CD4-positive, CD25-positive, alpha-beta regulatory T cell (primary cell): ENCODE results near the gene TSSK3. TPM values are rescaled to one million over a fixed set of nuclear protein-coding genes. Genes with fewer than 3 reads are reported as not detected.

Experiments used
- ATAC-seq, 2 donors: fragments of 150-1000 bp; cut with Tn5 transposase; one replicate each; pipeline ENCODE4 v1.10.0; 2021; ENCODE audit warnings: low read depth in 2 of 2, moderate number of reproducible peaks in 2 of 2, moderate library complexity in 1 of 2
- DNase-seq, 3 donors: peaks; one replicate each; pipeline versions ENCODE4 v3.0.0 to v3.0.0-alpha.2; 2012 to 2022; ENCODE audit warnings: mixed read lengths in 1 of 3
- H3K27ac ChIP-seq: one replicate; pipeline ENCODE4 v1.7.0; 2013; ENCODE audit warnings: mild to moderate bottlenecking, low read length; ENCODE audit not compliant: insufficient read depth, poor library complexity, severe bottlenecking
- H3K27me3 ChIP-seq: one replicate; pipeline ENCODE4 v1.7.0; 2013; ENCODE audit warnings: low read length; ENCODE audit not compliant: control insufficient read depth, insufficient read depth
- H3K36me3 ChIP-seq: one replicate; pipeline ENCODE4 v1.7.0; 2013; ENCODE audit warnings: mild to moderate bottlenecking, low read length, moderate library complexity; ENCODE audit not compliant: control insufficient read depth, insufficient read depth
- H3K4me1 ChIP-seq: 2 replicates; pipeline ENCODE4 v1.7.0; 2013; ENCODE audit warnings: mild to moderate bottlenecking, low read length; ENCODE audit not compliant: insufficient read depth, control insufficient read depth, poor library complexity, severe bottlenecking
- H3K4me3 ChIP-seq: one replicate; pipeline ENCODE4 v1.7.0; 2013; ENCODE audit warnings: low read depth, mild to moderate bottlenecking, low read length, moderate library complexity
- H3K9me3 ChIP-seq, 2 experiments: 1 replicate in 1 of 2; 2 replicates in 1 of 2; pipeline ENCODE4 v1.7.0; 2013; ENCODE audit warnings: low read length in 2 of 2, mild to moderate bottlenecking in 1 of 2, moderate library complexity in 1 of 2; ENCODE audit not compliant: control insufficient read depth in 2 of 2
- H3K27ac Mint-ChIP-seq, 3 donors: one replicate each; pipeline ENCODE4 v1.8.0; 2020 to 2022; ENCODE audit warnings: mild to moderate bottlenecking in 3 of 3, mixed read lengths in 3 of 3, moderate library complexity in 2 of 3
- H3K27me3 Mint-ChIP-seq: one replicate; pipeline ENCODE4 v1.8.0; 2022; ENCODE audit warnings: mild to moderate bottlenecking, mixed read lengths
- H3K36me3 Mint-ChIP-seq: one replicate; pipeline ENCODE4 v1.8.0; 2020; ENCODE audit warnings: mixed read lengths
- H3K4me1 Mint-ChIP-seq, 4 donors: one replicate each; pipeline ENCODE4 v1.8.0; 2020 to 2022; ENCODE audit warnings: mixed read lengths in 4 of 4, mild to moderate bottlenecking in 1 of 4
- H3K4me3 Mint-ChIP-seq, 4 donors: one replicate each; pipeline ENCODE4 v1.8.0; 2020 to 2022; ENCODE audit warnings: mild to moderate bottlenecking in 4 of 4, mixed read lengths in 4 of 4, moderate library complexity in 3 of 4
- H3K9me3 Mint-ChIP-seq, 7 donors: one replicate each; pipeline ENCODE4 v1.8.0; 2020 to 2022; ENCODE audit warnings: mixed read lengths in 7 of 7, mild to moderate bottlenecking in 3 of 7, moderate library complexity in 2 of 7
- polyA plus RNA-seq, 4 donors: library from polyadenylated mRNA; unstranded; fragments of 300-500 nt; fragmentation: Illumina TruSeq; gene quantifications; one replicate each; pipeline ENCODE4 v1.2.3, GENCODE V29; 2021
- total RNA-seq: library from RNA; stranded (reverse); gene quantifications from one replicate; pipeline ENCODE4 v1.2.3, GENCODE V29; 2022

The TSSK3 gene
- total and polyA plus RNA-seq, 5 donors from 2014 or later = 0.76 to 1.9 (median 1.1) TPM; not detected in 2

DNA sequence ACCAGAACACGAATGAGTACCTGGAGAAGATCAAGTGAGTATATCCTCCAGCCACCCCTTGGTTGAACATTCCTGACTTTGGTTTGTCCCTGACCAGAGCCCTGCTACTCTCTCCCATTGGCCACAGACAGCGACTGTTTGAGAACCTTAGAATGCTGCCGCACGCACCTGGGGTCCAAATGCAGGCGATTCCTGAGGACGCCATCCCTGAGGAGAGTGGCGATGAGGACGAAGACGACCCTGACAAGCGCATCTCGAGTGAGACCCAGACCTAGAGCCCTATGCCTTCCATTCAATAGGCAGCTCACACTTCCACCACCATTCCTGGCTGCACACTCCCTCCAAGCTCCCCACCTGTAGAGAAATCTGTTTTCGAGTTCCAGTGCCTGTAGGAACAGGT, 30.8 kb upstream of the TSSK3 start:
- H3K27ac Mint-ChIP-seq = peak overlapping the region in 1 of 3 donors; percentile 19
- DNase-seq (no peak), ATAC-seq (no peak)
- Histone ChIP-seq H3K27ac (no peak overlapping the region), H3K36me3 (peaks cover 66% of the 10 kb centered on the region), H3K4me3 (no peak overlapping the region), H3K9me3 (no peaks in the 10 kb centered on the region), H3K4me1 (peaks cover 19% of the 10 kb centered on the region), H3K27me3 (no peaks in the 10 kb centered on the region)
- H3K4me3 Mint-ChIP-seq = peak overlapping the region in 1 of 4 donors; percentile 39
- peaks cover 5% of the 10 kb centered on the region for H3K27me3 Mint-ChIP-seq
- H3K36me3 Mint-ChIP-seq = peaks cover 30% of the 10 kb centered on the region
- H3K4me1 Mint-ChIP-seq = peaks cover 0 to 22% (median 16%) of the 10 kb centered on the region in 4 donors
- no peaks in the 10 kb centered on the region for H3K9me3 Mint-ChIP-seq

DNA sequence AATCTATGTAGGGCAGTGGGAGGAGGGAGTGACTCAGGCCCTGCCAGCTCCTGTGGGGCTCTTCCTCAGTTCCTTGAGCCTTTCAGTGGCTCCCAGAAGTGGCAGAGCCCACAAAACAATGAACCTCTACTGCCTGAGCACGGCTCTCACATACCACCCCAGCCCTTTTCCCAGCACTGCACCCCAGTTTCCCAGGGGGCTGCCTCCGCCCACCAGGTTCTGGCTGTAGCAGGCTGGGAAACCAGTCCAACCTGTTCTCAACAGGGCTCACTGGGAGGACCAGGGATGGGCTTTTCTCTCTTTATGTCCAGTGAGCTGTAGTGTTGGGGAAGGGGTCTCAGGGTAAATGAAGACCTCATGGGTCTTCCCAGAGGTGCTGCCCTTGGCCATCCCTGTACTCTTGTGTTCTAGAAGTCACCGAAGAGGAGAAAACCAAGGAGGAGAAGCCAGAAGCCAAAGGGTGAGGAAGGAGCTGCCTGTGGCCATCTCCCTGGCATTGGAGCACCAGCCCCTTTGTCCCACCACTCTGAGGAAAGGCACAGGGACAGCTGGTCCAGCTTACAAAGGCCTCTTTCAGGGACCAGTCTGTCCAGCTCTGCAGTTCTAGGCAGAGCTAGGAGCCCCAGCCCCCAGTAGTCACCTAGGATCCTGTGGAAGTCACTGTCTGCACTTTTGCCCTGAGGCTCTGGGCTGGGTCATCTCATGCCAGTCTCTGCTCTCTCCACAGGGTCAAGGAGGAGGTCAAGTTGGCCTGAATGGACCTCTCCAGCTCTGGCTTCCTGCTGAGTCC, 29.9 kb upstream of the TSSK3 start:
- DNase-seq = no peak
- Histone ChIP-seq H3K4me3 (no peak overlapping the region), H3K27ac (peak overlapping the region; percentile 5), H3K9me3 (no peaks in the 10 kb centered on the region), H3K36me3 (peaks cover 58% of the 10 kb centered on the region), H3K4me1 (peaks cover 28% of the 10 kb centered on the region), H3K27me3 (no peaks in the 10 kb centered on the region)
- no peak for ATAC-seq
- peaks cover 30% of the 10 kb centered on the region for H3K36me3 Mint-ChIP-seq
- H3K4me3 Mint-ChIP-seq = no peak overlapping the region
- peak overlapping the region in 1 of 3 donors; percentile 71 for H3K27ac Mint-ChIP-seq
- H3K4me1 Mint-ChIP-seq = peaks cover 0 to 30% (median 19%) of the 10 kb centered on the region in 4 donors
- no peaks in the 10 kb centered on the region for H3K9me3 Mint-ChIP-seq
- H3K27me3 Mint-ChIP-seq = peaks cover 5% of the 10 kb centered on the region

DNA sequence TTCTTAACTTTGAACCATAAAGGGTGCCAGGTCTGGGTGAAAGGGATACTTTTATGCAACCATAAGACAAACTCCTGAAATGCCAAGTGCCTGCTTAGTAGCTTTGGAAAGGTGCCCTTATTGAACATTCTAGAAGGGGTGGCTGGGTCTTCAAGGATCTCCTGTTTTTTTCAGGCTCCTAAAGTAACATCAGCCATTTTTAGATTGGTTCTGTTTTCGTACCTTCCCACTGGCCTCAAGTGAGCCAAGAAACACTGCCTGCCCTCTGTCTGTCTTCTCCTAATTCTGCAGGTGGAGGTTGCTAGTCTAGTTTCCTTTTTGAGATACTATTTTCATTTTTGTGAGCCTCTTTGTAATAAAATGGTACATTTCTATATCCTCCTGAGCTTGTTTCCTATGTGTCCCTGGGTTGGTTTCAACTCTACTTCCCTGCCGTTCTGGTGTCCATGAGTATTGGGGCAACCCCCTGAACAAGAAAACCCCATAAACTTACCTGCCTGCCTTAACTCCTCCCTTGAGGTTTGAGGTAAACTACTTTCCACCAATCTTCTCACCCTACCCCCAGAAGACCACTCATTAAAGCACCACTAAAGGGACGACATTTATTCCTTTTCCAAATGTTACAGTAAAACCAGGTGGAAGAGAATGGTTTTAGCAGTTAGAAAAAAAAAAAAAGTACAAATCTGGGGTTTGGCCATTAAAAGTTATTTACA, 28.9 kb upstream of the TSSK3 start:
- Histone ChIP-seq H3K36me3 (peaks cover 49% of the 10 kb centered on the region), H3K27me3 (no peaks in the 10 kb centered on the region), H3K4me3 (no peak overlapping the region), H3K9me3 (no peaks in the 10 kb centered on the region), H3K4me1 (peaks cover 32% of the 10 kb centered on the region), H3K27ac (no peak overlapping the region)
- Mint-ChIP-seq H3K27ac (peak overlapping the region; percentile 15 to 95 (median 57)), H3K27me3 (peaks cover 5% of the 10 kb centered on the region), H3K4me3 (peak overlapping the region; percentile 62 to 90 (median 83)), H3K9me3 (no peaks in the 10 kb centered on the region), H3K4me1 (peaks cover 0 to 35% (median 22%) of the 10 kb centered on the region in 4 donors), H3K36me3 (peaks cover 28% of the 10 kb centered on the region)
- DNase-seq (no peak), ATAC-seq (no peak)

DNA sequence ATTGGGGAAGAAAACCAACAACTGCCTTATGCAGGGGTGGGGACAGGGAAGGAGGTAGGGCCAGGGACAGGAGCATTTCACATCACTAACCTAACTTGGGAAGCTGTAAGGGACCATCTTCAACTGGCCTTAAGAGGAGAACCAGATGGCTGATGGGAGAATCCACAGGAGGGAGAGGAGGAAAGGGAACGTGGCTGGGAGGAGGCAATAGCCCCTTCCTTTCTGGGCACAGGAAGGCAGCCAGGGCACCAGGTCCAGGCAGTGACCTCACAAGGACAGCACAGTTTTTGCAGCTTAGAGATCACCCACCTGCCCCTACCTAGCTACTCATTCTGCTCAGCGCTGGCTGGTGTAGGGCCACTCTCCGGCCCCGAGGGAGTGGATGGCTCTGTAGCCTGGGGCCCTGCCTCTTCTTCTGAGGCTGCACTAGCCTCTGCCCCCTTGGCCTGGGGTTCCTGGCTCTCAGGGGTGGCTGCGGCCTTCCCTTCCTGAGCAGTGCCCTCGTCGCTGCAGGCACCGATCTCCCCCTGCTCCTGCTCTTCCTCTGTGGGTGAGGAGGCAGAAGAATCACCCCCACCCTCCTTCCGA, 28.0 kb upstream of the TSSK3 start:
- Mint-ChIP-seq H3K27me3 (peaks cover 5% of the 10 kb centered on the region), H3K4me3 (peak overlapping the region; percentile 89 to 93 (median 91))
- H3K4me3 ChIP-seq = no peak overlapping the region

DNA sequence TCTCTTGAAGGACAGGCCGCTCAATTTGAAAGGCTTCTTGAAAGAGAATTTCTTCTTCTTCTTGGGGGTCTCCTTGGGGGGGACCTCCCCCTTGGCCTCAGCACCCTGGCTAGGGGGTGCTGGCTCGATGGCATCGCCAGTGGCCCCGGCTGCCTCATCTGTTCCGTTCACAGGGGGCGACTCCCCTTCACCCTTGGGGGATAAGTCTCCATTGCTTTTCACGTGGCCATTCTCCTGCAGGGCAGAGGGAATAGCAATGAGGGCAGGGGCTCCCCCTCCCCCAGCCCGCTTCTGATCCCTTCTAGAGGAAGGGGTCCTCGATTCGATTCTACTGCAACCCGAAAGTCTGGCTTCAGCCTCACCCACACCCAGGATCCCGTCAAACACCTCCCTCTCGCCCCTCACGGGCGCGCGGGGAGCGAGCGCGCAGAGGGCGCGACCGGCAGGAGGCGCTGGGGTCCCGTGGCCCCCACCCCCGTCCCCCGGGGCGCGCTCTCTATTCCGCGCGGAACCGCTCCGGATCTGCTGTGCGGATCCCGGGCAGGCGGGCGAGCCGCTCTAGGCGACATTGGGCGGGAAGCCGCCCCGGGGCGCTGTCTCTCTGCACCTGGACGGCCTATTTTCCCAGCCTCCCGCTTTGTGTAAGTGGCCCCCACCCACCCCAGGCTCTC, 27.3 kb upstream of the TSSK3 start:
- Mint-ChIP-seq H3K27ac (peak overlapping the region; percentile 73 to 91 (median 83)), H3K9me3 (no peaks in the 10 kb centered on the region), H3K27me3 (peaks cover 5% of the 10 kb centered on the region), H3K36me3 (peaks cover 15% of the 10 kb centered on the region), H3K4me3 (peak overlapping the region; percentile 84 to 93 (median 90)), H3K4me1 (peaks cover 0 to 34% (median 26%) of the 10 kb centered on the region in 4 donors)
- Histone ChIP-seq H3K36me3 (peaks cover 33% of the 10 kb centered on the region), H3K27me3 (no peaks in the 10 kb centered on the region), H3K4me1 (peaks cover 32% of the 10 kb centered on the region), H3K27ac (no peak overlapping the region), H3K4me3 (peak overlapping the region; percentile 15), H3K9me3 (no peaks in the 10 kb centered on the region)
- DNase-seq (peak; percentile 53 to 71 (median 55)), ATAC-seq (peak; percentile 57 to 61)

More for the DNA sequence above, 28.0 kb upstream of the TSSK3 start:
- H3K27ac ChIP-seq = no peak overlapping the region
- ATAC-seq (no peak), DNase-seq (no peak)
- peak overlapping the region in 2 of 3 donors; percentile 73 to 91 for H3K27ac Mint-ChIP-seq
- H3K9me3 Mint-ChIP-seq = no peaks in the 10 kb centered on the region
- H3K27me3 ChIP-seq = no peaks in the 10 kb centered on the region
- no peaks in the 10 kb centered on the region for H3K9me3 ChIP-seq
- H3K4me1 Mint-ChIP-seq = peaks cover 0 to 38% (median 25%) of the 10 kb centered on the region in 4 donors
- peaks cover 32% of the 10 kb centered on the region for H3K4me1 ChIP-seq
- peaks cover 40% of the 10 kb centered on the region for H3K36me3 ChIP-seq
- H3K36me3 Mint-ChIP-seq = peaks cover 22% of the 10 kb centered on the region

DNA sequence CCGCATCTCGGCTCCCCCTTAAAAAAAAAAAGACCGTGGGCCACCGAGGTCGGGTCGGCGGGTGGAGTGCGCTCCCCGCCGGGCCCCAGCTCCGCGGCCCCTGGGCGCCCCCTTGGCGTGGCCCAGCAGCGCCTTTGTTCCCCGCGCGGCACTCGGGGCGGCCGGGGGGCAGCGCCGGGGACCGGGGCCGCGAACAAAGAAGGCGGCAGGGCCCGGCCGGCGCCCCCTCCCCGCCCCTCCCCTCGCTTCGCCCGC, 26.9 kb upstream of the TSSK3 start:
- peak; percentile 7 to 26 for ATAC-seq

DNA sequence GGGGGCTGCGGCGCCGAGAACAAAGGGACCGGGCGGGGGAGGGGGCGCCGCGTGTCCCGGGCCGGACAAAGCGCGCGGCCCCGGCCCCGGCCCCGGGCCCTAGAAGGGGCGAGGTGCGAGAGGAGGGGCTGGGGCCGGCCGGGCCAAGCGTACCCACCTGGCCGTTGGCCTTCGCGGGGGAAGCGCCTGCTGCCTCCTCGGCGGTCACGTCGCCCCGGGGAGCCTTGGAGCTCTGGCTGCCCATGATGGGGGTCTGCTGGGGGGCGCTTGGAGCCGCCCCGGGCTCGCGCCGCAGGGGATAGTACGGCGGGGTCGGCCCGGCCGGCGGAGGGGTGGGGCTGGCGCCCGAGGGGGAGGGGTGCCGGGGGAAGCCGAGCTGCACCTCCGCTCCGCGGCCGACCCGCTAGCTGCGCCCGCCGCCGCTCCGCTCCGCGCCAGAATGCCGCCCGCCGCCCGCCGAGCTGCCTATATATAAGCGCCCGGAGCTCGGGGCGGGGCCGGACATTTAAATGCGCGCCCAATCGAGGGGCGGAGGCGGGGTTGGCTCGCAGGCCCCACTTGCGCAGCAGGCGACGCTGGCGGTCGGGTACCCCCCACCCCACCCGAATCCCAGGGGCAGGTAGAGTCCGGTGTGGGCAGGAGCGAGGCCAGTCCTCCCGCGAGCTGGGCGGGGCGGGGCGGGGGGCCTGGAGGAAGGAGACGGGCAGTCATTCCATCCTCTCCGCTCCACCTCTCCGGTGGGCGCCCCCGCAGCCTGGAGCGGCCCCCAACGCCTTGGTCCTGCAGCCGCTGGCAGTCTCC, 26.3 kb upstream of the TSSK3 start, which contains the start of gene MARCKSL1:
Gene MARCKSL1, minus strand, starts transcription at position 444 of the 801 bp plus-strand sequence. Its CDS starts 200 bp downstream, at position 244.
- peak within 1 kb of the TSS; percentile 73 to 91 (median 83) for H3K27ac Mint-ChIP-seq
- no peaks in the 10 kb centered on the region for H3K9me3 Mint-ChIP-seq
- H3K36me3 Mint-ChIP-seq = peaks cover 10% of the 10 kb centered on the region
- DNase-seq (peak; percentile 80 to 85 (median 84)), ATAC-seq (peak; percentile 61 to 65)
- Histone ChIP-seq H3K27ac (peak within 1 kb of the TSS; percentile 33), H3K4me3 (peak within 1 kb of the TSS; percentile 15), H3K36me3 (peaks cover 24% of the 10 kb centered on the region), H3K27me3 (no peaks in the 10 kb centered on the region), H3K4me1 (peaks cover 32% of the 10 kb centered on the region), H3K9me3 (no peaks in the 10 kb centered on the region)
- H3K4me3 Mint-ChIP-seq = peak within 1 kb of the TSS; percentile 89 to 93 (median 90)
- peaks cover 0 to 34% (median 25%) of the 10 kb centered on the region in 4 donors for H3K4me1 Mint-ChIP-seq
- peaks cover 5% of the 10 kb centered on the region for H3K27me3 Mint-ChIP-seq

More for the DNA sequence above, 26.9 kb upstream of the TSSK3 start:
- no peak overlapping the region for H3K27ac Mint-ChIP-seq
- H3K27ac ChIP-seq = no peak overlapping the region
- peaks cover 14% of the 10 kb centered on the region for H3K36me3 Mint-ChIP-seq
- peaks cover 29% of the 10 kb centered on the region for H3K36me3 ChIP-seq
- no peaks in the 10 kb centered on the region for H3K9me3 ChIP-seq
- no peaks in the 10 kb centered on the region for H3K27me3 ChIP-seq
- H3K4me3 Mint-ChIP-seq = peak overlapping the region in 2 of 4 donors; percentile 89 to 93
- H3K4me3 ChIP-seq = no peak overlapping the region
- peaks cover 5% of the 10 kb centered on the region for H3K27me3 Mint-ChIP-seq
- H3K4me1 ChIP-seq = peaks cover 32% of the 10 kb centered on the region
- no peak for DNase-seq
- peaks cover 0 to 34% (median 25%) of the 10 kb centered on the region in 4 donors for H3K4me1 Mint-ChIP-seq
- H3K9me3 Mint-ChIP-seq = no peaks in the 10 kb centered on the region
